T47D (cell line): ENCODE results near the gene PLPP1.

Experiments
- DNase-seq, 2 experiments: peaks; one replicate each; pipeline versions ENCODE4 v3.0.0 to v3.0.0-alpha.2; 2011 to 2012; ENCODE audit warnings: low read depth in 1 of 2, low spot score in 1 of 2
- JUND ChIP-seq: IDR thresholded peaks from 2 replicates; pipeline ENCODE4 v1.6.1; 2012; ENCODE audit warnings: low read depth
- in situ Hi-C: cut with HindIII; loops from 2 replicates; pipeline ENCODE4 v1.10.0; 2016; ENCODE audit warnings: low sequenced_read_pairs, low pct_unique_long_range_greater_than_20kb

The PLPP1 gene

DNA sequence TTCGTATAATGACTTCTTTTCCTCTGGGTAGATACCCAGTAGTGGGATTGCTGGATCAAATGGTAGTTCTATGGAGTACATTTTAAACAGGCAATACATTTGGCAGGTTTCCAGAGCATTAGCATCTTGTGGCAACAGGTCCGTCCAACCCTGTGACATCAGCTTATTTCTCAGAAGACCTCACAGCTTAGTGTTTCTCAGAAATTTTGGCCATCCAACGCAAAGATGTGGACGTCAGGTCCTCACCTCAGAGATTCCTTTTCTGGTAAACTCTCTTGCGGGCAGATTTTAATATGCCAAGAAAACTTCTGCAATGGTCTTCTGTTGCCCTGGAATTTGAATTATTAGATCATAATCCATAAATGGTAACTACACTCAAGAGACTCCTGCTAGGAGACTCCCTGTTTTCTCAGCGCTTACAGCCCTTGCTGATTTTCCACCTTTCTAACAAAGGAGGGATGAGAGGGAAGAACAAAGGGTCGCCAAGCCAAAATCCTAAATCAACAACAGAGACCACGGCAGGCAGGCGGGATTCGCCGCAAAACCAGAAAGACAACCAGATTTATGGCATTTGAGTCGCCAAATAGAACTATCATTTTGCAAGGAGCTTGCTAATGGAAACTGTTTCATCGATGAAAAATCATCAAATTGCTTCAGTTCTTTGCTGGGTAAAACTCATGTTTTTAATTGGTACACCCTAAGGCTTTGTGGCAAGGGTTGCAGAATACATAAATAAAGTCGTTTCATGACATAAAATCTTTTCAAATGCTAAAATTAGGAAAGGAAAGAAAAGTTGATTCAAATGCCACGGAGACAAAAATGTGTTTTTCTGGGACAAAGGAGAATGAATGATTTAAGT, 34.1 kb upstream of the PLPP1 start:
- in situ Hi-C loops: no loop called here
- DNase-seq: no peak
- TF ChIP-seq JUND: no peak

- TF ChIP-seq JUND: no peak
- in situ Hi-C loops: no loop called here
- no peak for DNase-seq
These were observed 30.0 kb upstream of the PLPP1 start for GRCh38 chr5:55564721-55565120.

DNA sequence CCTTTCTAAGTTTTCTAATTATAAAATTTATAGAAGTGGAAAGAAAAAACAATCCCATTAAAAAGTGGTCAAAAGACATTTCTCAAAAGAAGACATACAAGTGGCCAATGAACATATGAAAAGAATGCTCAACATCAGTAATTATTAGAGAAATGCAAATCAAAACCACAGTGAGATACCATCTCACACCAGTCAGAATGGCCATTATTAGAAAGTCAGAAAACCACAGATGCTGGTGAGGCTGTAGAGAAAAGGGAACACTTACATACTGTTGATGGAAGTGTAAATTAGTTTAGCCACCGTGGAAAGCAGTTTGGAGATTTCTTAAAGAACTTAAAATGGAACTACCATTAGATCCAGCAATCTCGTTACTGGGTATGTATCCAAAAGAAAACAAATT, 23.7 kb upstream of the PLPP1 start:
- in situ Hi-C loops: no loop called here
- TF ChIP-seq JUND: no peak
- DNase-seq: no peak

DNA sequence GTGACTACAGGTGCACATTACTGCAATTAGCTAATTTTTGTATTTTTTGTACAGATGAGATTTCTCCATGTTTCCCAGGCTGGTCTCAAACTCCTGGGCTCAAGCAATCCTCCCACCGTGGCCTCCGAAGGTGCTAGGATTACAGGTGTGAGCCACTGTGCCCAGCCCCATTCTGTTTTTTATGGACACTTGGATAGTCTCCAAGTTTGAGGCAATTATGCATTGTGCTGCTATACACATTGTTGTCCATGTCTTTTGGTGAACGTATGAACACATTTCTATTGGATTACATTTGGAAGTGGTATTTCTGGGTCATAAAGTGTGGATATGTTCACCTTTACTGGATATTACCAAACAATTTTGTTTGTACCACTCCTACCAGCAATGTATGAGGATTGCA, 22.4 kb upstream of the PLPP1 start:
- in situ Hi-C loops: no loop called here
- TF ChIP-seq JUND: no peak
- DNase-seq: no peak

- TF ChIP-seq JUND: no peak
- in situ Hi-C loops: no loop called here
- DNase-seq: no peak
These were observed 19.9 kb upstream of the PLPP1 start for GRCh38 chr5:55554585-55555202.

GRCh38 chr5:55551904-55552303, 17.1 kb upstream of the PLPP1 start:
- TF ChIP-seq JUND: no peak
- in situ Hi-C loops: no loop called here
- DNase-seq: no peak

DNA sequence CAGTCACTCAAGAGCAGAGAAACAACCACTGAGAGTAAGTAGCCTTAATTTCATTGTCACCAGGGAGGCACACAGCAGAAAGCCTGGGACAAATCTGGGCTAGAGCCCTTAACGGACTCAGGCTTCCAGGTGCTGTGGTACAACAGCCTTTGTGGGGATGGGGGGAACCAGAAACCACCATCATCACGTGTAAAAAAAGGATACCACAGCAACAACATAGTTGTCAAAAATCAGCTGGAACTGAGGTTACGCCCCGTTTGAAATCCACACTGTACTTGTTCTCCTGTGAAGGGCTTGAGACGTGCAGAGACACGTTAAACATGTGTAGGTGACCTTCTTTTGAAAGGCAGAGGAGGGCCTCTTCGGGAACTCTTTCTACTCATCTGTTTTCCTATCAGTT, 16.6 kb upstream of the PLPP1 start:
- in situ Hi-C loops: no loop called here
- no peak for DNase-seq
- no peak for TF ChIP-seq JUND

DNA sequence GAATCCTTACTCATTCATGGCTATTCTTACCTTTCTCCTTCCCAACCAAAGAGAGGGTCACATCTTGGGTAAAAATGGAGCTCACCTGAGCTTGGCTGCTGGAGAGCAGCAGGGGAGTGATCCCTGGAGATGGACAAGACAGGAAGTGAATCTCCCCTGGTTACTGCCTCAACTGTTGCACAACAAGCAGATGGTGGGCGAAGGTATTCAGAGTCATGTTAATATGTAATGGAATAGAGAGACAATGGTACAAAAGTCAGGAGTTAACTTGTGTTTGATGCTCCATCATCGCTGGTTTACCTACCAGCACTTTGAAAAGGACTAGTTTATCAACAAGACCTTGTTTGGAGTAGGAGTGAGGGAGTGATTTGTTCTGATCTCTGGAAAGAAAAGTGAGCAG, 13.0 kb upstream of the PLPP1 start:
- DNase-seq: no peak
- no peak for TF ChIP-seq JUND
- in situ Hi-C loops: no loop called here

DNA sequence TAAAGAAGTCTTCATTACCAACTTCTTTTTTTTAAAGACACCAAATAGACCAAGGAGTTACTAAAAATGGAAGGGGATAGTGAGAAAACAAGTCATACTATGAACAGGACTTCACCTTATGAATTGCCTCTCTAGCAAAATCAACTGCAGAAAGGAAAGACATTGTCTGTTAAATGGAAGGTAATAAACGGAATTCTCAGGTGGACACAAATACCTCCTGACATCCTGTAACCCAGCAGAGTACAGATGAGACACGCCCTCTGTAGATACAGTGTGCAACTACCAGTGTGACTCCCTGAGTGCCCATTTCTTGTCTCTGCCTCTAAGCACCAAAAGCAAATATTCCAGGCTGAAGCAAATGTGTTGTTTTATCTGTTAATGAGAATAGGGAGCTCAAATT, 12.2 kb upstream of the PLPP1 start:
- in situ Hi-C loops: no loop called here
- DNase-seq: peak in 1 of 2 experiments; percentile 61
- TF ChIP-seq JUND: no peak

DNA sequence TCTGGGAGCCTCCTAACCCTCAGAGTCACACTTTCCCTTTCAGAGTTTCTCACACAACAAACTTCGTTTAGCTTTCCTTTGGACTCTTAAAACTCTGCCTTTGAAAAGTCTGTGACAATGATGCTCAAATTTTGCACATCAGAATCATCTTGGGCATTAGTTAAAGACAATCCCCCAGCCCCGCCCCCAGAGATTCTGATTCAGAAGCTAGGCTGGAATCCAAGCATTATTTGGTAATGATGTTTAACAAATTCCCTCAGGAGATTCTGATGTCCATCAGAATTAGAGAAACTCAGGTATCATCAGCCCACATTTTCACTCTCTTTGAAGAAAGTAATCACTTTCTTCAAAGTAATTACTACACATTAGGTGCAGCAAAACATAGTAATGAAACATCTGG, 9.6 kb upstream of the PLPP1 start:
- DNase-seq: no peak
- TF ChIP-seq JUND: no peak
- in situ Hi-C loops: no loop called here

DNA sequence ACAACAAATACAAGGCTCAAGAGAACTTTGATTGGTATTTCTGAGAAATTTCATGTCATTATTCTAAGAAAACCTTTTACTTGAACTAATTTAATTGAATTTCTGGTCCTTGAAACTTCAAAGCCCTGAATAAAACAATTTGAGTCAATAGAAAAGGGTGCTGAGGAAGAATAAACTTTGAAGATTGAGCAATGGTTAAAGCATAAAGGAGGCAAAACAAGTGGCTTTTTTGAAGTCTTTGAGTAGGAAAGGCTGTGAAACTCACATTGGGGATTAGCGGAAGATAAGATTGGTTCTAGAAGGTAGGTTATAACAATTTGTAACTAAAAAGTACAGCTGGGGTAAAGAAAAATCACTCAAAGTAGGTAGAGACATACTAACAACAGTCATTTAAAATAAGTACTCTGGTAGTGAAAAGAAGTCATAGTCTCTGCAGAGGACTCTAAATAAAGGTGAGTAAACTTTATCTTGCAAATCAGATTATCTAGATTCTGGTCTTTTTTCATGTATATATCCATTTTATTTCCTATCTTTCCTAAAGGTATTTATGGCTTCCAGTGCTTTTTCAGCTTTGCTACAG, 6.4 kb upstream of the PLPP1 start:
- in situ Hi-C loops: no loop called here
- no peak for DNase-seq
- TF ChIP-seq JUND: no peak

- no peak for DNase-seq
- in situ Hi-C loops: no loop called here
- TF ChIP-seq JUND: no peak
These were observed 5.8 kb upstream of the PLPP1 start for GRCh38 chr5:55540525-55540924.

DNA sequence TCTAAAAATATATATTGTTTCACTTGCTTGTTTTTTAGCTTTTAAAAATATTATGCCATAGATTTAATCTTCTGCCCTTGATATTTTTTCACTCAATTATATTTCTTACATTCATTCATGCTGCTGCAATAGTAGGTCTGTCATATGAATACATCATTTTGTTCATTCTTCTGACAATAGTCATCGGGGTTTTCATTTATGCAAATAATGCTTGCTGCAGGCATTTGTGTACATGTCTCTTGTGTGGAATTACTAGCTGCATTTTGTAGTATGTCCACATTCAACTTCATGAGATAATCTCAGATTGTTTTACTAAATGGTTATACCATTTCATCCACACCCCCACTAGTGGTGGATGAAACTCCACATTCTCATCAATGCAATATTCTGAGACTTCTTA, 5.3 kb upstream of the PLPP1 start:
- TF ChIP-seq JUND: no peak
- in situ Hi-C loops: no loop called here
- DNase-seq: no peak
